ENCODE measurements around the gene TMEM154.

TMEM154 gene

DNA sequence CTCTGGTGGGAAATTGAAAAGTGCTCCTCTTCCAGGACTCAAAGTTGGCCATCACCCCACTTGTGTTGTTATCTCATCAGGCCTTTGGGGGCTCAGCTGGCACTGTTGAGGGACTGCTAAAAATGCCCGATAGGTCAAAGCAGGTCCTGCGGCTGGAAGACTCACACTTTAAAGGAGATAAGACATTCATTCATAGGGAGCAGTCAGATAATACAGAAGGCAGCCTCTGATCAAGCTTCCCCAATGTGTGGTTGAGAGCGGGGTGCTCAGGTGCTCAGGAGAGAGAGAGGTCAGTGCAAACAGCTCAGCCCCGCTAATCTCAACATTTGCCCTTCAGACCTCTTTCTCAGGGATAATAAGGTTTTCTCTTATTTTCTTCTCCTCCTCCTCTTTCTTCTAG is 70.3 kb downstream of the TMEM154 start:
- no peak overlapping the region for H3K4me3 ChIP-seq (ENCODE audit: low read depth, low read length)
- no peak for TF ChIP-seq CTCF (IDR thresholded peaks at IDR 0.05; ENCODE audit: control insufficient read depth, extremely low read depth, insufficient read depth)
- DNase-seq (ENCODE audit: low read depth), result no peak

DNA sequence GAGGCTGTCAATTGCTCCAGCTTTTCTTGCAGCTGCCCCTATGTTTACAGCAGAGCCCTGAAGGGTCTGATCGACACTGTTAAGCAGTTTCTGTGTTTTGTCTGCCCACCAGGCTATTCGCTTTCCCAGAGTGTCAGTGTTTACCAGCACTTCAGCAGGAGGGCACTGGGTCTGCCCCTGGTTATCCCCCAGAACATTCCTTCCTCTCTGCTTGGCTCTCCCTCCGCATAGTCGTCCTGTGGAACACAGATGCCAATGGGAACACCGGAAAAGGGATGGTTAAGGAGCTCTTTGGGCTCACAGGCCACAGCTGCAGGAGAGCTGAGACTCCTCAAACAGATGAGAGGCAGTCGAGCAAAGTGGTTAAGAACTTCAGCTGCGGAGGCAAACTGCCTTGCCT is 72.6 kb downstream of the TMEM154 start:
- H3K4me3 ChIP-seq (ENCODE audit: low read depth, low read length), result no peak overlapping the region
- DNase-seq (ENCODE audit: low read depth), result no peak
- no peak for TF ChIP-seq CTCF (IDR thresholded peaks at IDR 0.05; ENCODE audit: control insufficient read depth, extremely low read depth, insufficient read depth)

- TF ChIP-seq CTCF (IDR thresholded peaks at IDR 0.05; ENCODE audit: control insufficient read depth, extremely low read depth, insufficient read depth), result no peak
- H3K4me3 ChIP-seq (ENCODE audit: low read depth, low read length), result no peak overlapping the region
- no peak for DNase-seq (ENCODE audit: low read depth)
These were observed 73.0 kb downstream of the TMEM154 start for GRCh38 chr4:152606753-152607152.

- H3K4me3 ChIP-seq (ENCODE audit: low read depth, low read length), result no peak overlapping the region
- no peak for DNase-seq (ENCODE audit: low read depth)
- no peak for TF ChIP-seq CTCF (IDR thresholded peaks at IDR 0.05; ENCODE audit: control insufficient read depth, extremely low read depth, insufficient read depth)
These were observed 74.0 kb downstream of the TMEM154 start for GRCh38 chr4:152605641-152606335.

DNA sequence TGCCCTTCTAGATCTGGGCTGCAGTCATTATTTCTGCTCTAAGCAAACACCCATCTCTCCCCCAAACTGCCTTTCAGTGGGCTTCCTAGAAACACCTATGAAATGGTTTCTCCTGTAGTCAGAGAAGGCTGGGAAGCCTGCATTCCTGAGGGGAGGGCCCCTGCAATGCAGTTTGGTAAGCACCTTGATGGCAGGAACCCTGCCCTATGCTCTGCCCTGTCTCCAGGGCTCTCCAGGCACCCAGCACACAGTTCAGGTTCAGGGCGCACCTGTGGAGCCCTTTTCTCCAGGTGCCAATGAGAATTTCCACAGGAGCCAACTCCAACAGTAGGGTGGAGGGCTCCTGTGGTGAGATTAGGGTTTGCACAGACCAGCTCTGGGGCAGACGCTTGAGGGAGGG is 74.8 kb downstream of the TMEM154 start:
- DNase-seq (ENCODE audit: low read depth), result no peak

DNA sequence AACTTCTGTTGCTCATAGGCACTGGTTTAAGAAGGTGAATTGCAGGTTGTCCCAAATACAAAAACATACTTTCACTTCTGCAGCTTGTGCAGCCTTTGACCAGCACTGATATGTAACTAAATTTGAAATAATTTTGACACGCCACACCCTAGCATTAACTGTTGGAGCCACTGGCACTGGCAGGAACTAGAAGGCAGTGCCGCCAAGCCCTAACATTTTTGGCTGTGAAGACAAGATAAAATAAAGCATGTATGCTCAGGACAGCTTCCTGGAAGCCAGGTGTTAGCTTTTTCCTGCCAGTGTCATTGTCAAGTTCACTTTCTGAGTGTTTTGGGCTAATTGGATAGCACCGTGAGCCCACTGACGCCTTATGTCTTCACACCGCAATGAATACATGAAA is 78.6 kb downstream of the TMEM154 start:
- no peak overlapping the region for H3K4me3 ChIP-seq (ENCODE audit: low read depth, low read length)
- TF ChIP-seq CTCF (IDR thresholded peaks at IDR 0.05; ENCODE audit: control insufficient read depth, extremely low read depth, insufficient read depth), result no peak
- DNase-seq (ENCODE audit: low read depth), result no peak

More for the DNA sequence above, 74.8 kb downstream of the TMEM154 start:
- H3K4me3 ChIP-seq (ENCODE audit: low read depth, low read length), result no peak overlapping the region
- TF ChIP-seq CTCF (IDR thresholded peaks at IDR 0.05; ENCODE audit: control insufficient read depth, extremely low read depth, insufficient read depth), result no peak

- DNase-seq (ENCODE audit: low read depth), result no peak
- TF ChIP-seq CTCF (IDR thresholded peaks at IDR 0.05; ENCODE audit: control insufficient read depth, extremely low read depth, insufficient read depth), result no peak
These were observed 80.2 kb downstream of the TMEM154 start for GRCh38 chr4:152599636-152600035.

More at GRCh38 chr4:152599636-152600035, 80.2 kb downstream of the TMEM154 start:
- H3K4me3 ChIP-seq (ENCODE audit: low read depth, low read length), result no peak overlapping the region

Data from LNCaP clone FGC (cell line).